Measurements from ENCODE around the gene ARID4B. TPM values are rescaled to one million over a fixed set of nuclear protein-coding genes. Genes with fewer than 3 reads are reported as not detected.

The ARID4B gene
- total RNA-seq, 1 donor from 2014 or later = 68.8 TPM

GRCh38 chr1:235240960-235241359 is 87.0 kb downstream of the ARID4B start:
- Mint-ChIP-seq H3K27me3 (no peaks in the 10 kb centered on the region), H3K36me3 (ENCODE audit: insufficient read depth) (peaks cover 20% of the 10 kb centered on the region), H3K9me3 (ENCODE audit: low read depth) (no peaks in the 10 kb centered on the region), H3K27ac (no peak overlapping the region), H3K4me1 (ENCODE audit: low read depth) (peaks cover 16% of the 10 kb centered on the region), H3K4me3 (ENCODE audit: low read depth) (no peak overlapping the region)
- TF ChIP-seq CTCF (IDR thresholded peaks at IDR 0.05; ENCODE audit: unreplicated experiment) = no peak
- no peak for DNase-seq (ENCODE audit: low spot score, unreplicated experiment)

DNA sequence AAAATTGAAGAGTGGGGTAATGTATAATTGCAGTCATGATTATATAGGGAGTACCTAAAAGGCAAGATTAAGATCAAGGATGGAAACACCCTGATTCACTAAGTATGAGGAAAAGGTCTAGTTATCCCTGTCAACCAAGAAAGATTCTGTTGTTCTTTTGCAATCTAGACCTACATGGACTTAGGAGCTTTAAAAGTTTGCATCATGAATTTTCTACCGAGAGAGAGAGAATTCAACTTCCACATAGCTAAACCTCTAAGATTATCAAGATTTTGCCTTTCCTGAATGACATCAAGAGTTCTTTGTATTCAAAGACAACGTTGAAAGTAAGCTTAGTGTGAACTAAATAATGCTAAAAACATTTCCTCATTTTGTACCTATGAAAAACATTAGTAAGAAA is 88.1 kb downstream of the ARID4B start:
- H3K4me3 Mint-ChIP-seq (ENCODE audit: low read depth) = no peak overlapping the region
- H3K27me3 Mint-ChIP-seq = no peaks in the 10 kb centered on the region
- H3K4me1 Mint-ChIP-seq (ENCODE audit: low read depth) = peaks cover 14% of the 10 kb centered on the region
- no peaks in the 10 kb centered on the region for H3K9me3 Mint-ChIP-seq (ENCODE audit: low read depth)
- peak overlapping the region; percentile 40 for H3K27ac Mint-ChIP-seq
- no peak for DNase-seq (ENCODE audit: low spot score, unreplicated experiment)
- TF ChIP-seq CTCF (IDR thresholded peaks at IDR 0.05; ENCODE audit: unreplicated experiment) = no peak
- peaks cover 22% of the 10 kb centered on the region for H3K36me3 Mint-ChIP-seq (ENCODE audit: insufficient read depth)

DNA sequence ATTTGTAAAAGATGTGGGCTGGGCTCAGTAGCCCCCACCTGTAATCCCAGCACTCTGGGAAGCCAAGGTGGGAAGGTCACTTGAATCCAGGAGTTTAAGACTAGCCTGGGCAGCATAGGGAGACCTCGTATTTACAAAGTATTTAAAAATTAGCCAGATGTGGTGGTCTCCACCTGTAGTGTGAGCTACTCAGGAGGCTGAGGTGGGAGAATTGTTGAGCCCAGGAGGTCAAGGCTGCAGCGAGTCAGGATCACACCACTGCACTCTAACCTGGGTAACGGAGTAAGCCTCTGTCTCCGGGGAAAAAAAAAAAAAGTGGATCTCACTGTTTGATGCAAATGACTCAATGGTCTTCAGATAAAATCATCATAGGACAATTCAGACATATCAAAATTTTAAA is 89.4 kb downstream of the ARID4B start:
- TF ChIP-seq CTCF (IDR thresholded peaks at IDR 0.05; ENCODE audit: unreplicated experiment) = no peak

DNA sequence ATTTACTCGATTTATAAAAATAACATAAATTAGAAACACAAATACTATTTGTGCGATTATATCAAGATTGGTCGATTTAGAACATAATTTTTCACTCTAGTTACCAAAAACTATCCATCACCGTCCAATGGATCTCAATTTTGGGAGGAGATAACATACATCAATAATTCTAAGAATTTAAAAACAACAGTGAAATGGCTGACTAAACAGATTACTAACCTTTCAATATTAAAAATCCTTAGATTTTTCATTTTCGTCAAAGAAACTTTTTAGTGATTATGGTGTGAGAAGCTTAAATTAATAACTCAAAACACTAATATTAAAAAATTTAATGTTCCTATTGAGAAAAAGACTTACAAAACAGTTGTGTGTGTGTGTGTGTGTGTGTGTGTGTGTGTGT is 91.9 kb downstream of the ARID4B start:
- Mint-ChIP-seq H3K4me1 (ENCODE audit: low read depth) (peaks cover 4% of the 10 kb centered on the region), H3K4me3 (ENCODE audit: low read depth) (no peak overlapping the region), H3K27me3 (no peaks in the 10 kb centered on the region), H3K9me3 (ENCODE audit: low read depth) (no peaks in the 10 kb centered on the region), H3K27ac (no peak overlapping the region), H3K36me3 (ENCODE audit: insufficient read depth) (peaks cover 30% of the 10 kb centered on the region)
- no peak for TF ChIP-seq CTCF (IDR thresholded peaks at IDR 0.05; ENCODE audit: unreplicated experiment)
- no peak for DNase-seq (ENCODE audit: low spot score, unreplicated experiment)

More for the DNA sequence above, 89.4 kb downstream of the ARID4B start:
- no peaks in the 10 kb centered on the region for H3K9me3 Mint-ChIP-seq (ENCODE audit: low read depth)
- H3K36me3 Mint-ChIP-seq (ENCODE audit: insufficient read depth) = peaks cover 23% of the 10 kb centered on the region
- H3K27me3 Mint-ChIP-seq = no peaks in the 10 kb centered on the region
- H3K4me3 Mint-ChIP-seq (ENCODE audit: low read depth) = no peak overlapping the region
- peak overlapping the region; percentile 25 for H3K27ac Mint-ChIP-seq
- H3K4me1 Mint-ChIP-seq (ENCODE audit: low read depth) = peaks cover 6% of the 10 kb centered on the region
- no peak for DNase-seq (ENCODE audit: low spot score, unreplicated experiment)

DNA sequence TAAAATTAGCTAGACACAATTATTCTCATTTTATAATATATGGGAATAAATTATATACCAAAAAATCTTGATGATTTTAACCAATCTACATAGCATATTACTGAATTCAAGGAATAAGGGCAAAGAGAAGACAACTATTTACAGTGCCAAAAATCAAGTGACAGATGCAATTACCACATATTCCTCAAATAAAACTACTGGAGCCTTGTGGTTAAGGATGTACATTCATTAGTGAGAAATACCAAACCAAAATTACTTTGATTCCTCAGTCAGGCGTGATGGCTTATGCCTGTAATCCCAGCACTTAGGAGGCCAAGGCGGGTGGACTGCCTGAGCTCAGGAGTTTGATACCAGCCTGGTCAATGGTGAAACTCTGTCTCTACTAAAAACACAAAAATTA is 98.1 kb downstream of the ARID4B start:
- no peak overlapping the region for H3K27ac Mint-ChIP-seq
- peaks cover 20% of the 10 kb centered on the region for H3K36me3 Mint-ChIP-seq (ENCODE audit: insufficient read depth)

More for the DNA sequence above, 98.1 kb downstream of the ARID4B start:
- H3K27me3 Mint-ChIP-seq = no peaks in the 10 kb centered on the region
- TF ChIP-seq CTCF (IDR thresholded peaks at IDR 0.05; ENCODE audit: unreplicated experiment) = no peak
- no peak overlapping the region for H3K4me3 Mint-ChIP-seq (ENCODE audit: low read depth)
- DNase-seq (ENCODE audit: low spot score, unreplicated experiment) = no peak
- H3K4me1 Mint-ChIP-seq (ENCODE audit: low read depth) = no peaks in the 10 kb centered on the region
- no peaks in the 10 kb centered on the region for H3K9me3 Mint-ChIP-seq (ENCODE audit: low read depth)

Data from progenitor cell of endocrine pancreas (in vitro differentiated cells).